Activated CD8-positive, alpha-beta memory T cell treated with anti-CD3 and anti-CD28 coated beads, Interleukin-2, amount 50 U/mL, for 1 hour (primary cell): Measurements from ENCODE around the gene HNRNPR.
"Not testable (repeated sequence)": the region's sequence is repeated elsewhere in the genome, so short reads cannot be mapped to it uniquely, and the experiment has no call there.

ENCODE experiments used
- DNase-seq: peaks from one replicate; pipeline ENCODE4 v3.0.0-alpha.2; 2020; ENCODE audit errors: extremely low read depth

Gene HNRNPR

GRCh38 chr1:23344111-23344986, at the start of gene HNRNPR:
TSS of gene HNRNPR (minus strand) at chr1:23344284. CDS start at chr1:23341008, 3,276 bp downstream.
- peak; percentile 95 for DNase-seq

DNA sequence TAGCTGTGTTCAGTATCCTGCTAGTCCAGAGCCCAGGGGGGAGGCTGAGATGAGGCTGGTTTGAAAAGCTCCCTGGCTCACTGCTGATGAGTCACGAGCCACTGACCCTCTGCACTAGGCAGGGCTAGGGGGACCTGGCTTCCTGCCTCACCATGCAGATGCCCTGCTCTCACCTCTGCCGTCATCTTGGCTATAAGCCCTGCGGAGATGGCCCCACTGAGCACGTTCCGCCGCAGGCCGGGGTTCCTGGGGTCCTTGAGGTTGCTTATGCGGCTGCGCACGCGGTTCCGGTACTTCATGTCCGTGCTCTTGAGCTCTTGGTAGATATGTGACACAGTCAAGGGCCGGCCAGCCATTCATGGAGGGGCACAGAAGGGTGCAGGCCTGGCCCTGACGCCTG, 49.6 kb upstream of the HNRNPR start:
- DNase-seq, result no peak

- no peak for DNase-seq
These were observed 48.2 kb upstream of the HNRNPR start for GRCh38 chr1:23392125-23392855.

- no peak for DNase-seq
These were observed 45.8 kb upstream of the HNRNPR start for GRCh38 chr1:23389837-23390321.

DNA sequence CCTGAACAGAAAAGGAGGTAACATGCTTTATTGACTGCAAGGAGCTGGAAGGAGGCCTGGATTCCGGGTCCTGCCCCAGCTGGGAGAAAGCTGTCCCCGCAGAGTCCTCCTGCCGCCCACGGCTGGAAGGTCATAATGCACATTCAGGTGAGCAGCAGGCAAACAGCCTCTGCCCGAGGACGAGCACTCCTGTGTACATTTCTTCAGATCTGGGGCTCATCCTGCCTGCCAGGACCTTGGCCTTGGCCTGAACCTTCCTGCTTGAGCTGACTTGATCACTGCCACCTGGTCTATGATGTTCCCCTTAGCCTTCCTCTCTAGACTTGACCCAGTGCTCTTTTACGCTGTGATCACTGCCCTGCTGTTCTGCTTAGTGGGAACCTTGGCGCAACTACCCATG, 43.4 kb upstream of the HNRNPR start:
- no peak for DNase-seq

DNA sequence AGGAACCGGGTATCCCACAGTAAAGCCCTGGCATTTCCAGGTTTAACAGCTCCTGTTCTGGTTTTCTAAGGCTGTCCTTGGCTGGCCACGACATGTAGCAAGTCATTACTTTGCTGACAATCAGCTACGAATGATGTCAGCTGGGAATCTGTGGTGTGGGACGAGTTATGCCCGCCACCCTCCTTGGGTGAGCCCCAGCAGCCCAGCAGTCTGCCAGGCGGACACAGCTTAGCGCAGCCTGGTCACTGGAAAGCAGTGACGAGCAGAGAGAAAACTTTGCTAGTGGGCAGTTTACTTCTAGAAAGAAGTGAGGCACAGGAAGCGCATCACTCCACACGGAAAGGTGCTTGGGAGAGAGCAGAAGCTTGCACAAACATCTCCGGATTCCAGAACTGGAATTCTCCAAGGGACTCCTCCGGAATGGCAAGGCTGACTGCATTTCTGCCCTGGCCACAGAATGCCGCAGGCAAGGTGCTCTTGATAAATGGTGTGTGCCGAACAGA, 41.1 kb upstream of the HNRNPR start:
- DNase-seq, result no peak

DNA sequence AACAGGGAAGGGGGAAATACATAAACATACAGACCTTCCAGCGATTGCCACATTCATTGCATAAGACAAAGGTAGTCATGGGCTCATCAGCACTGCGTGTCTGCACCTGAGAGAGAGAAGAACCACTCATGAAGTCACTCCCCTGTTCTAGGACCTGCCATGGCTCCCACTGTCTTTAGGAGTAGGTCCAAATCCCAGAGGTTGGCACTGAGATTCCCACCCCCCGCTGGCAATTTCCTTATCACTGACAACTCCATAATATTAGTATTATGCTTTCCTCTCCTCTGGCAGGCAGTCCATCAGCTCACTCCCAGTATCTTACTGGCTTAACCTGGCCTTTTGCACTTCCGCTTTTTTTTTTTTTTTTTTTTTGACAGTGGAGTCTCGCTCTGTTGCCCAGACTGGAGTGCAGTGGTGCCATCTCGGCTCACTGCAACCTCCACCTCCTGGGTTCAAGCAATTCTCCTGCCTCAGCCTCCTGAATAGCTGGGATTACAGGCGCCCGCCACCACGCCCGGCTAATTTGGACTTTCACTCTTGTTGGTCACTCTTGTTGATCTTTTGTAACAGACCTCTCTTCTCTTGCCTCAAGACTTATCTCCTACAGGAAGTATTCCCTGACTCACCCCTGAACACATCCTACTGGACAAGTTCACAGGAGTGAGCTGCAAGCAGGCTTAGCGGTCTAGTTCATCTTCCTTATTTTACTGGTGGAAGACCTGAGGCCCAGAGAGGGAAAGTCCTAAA, 40.4 kb upstream of the HNRNPR start:
- DNase-seq, result no peak

- no peak for DNase-seq
These were observed 39.7 kb upstream of the HNRNPR start for GRCh38 chr1:23383577-23384311.

GRCh38 chr1:23381233-23381885, 37.3 kb upstream of the HNRNPR start:
- DNase-seq, result no peak

DNA sequence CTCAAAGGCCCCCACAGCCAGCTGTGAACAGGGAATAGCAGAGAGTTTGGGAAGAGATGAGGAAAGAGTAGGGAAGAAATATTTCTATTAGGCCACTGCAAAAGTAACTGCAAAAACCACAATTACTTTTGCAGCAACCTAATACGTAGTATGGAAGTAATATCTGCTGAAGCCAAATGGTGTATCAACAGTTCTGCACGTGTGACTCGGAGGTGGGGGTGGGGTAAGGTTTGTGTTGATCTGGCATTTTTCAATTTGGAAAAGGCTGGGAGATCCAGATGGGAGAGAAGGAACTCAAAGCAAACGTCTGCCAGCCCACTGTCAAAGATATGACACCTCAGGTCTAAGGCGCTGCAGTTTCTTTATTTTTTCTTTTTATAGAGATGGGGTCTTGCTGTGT, 36.6 kb upstream of the HNRNPR start:
- no peak for DNase-seq

DNA sequence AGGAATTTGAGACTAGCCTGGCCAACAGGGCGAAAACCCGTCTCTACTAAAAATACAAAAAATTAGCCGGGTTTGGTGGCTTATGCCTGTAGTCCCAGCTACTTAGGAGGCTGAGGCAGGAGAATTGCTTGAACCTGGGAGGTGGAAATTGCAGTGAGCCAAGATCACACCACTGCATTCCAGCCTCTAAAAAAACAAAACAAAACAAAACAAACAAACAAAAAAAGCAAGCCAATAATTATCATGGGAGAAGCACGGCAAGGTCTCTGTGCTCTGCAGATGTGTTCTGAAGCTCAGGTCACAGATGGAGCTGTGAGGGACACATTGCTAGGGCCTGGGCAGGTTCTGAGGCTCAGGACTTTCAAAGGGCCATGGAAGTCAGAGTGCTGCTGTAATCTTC, 36.2 kb upstream of the HNRNPR start:
- DNase-seq, result not testable (repeated sequence)

GRCh38 chr1:23376890-23377811, 33.1 kb upstream of the HNRNPR start:
- no peak for DNase-seq

DNA sequence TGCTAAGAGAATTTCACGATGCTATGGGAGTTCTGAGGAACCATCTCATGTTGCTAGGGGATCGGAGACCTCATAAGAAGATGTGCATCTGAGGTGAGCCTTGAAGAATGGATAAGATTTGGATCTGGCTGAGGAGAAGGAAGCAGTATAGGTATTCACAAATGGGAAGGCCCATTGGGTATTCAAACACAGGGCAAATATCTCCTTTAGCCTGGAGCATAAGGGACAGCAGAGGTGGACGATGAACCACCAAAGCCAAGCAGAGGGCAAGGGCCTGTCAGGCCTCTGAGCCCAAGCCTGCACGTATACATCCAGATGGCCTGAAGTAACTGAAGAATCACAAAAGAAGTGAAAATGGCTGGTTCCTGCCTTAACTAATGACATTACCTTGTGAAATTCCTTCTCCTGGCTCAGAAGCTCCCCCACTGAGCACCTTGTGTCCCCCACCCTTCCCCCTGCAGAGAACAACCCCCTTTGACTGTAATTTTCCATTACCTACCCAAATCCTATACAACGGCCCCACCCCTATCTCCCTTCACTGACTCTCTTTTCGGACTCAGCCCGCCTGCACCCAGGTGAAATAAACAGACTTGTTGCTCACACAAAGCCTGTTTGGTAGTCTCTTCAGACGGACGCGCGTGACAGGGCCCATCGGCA, 30.1 kb upstream of the HNRNPR start:
- DNase-seq, result not testable (repeated sequence)

DNA sequence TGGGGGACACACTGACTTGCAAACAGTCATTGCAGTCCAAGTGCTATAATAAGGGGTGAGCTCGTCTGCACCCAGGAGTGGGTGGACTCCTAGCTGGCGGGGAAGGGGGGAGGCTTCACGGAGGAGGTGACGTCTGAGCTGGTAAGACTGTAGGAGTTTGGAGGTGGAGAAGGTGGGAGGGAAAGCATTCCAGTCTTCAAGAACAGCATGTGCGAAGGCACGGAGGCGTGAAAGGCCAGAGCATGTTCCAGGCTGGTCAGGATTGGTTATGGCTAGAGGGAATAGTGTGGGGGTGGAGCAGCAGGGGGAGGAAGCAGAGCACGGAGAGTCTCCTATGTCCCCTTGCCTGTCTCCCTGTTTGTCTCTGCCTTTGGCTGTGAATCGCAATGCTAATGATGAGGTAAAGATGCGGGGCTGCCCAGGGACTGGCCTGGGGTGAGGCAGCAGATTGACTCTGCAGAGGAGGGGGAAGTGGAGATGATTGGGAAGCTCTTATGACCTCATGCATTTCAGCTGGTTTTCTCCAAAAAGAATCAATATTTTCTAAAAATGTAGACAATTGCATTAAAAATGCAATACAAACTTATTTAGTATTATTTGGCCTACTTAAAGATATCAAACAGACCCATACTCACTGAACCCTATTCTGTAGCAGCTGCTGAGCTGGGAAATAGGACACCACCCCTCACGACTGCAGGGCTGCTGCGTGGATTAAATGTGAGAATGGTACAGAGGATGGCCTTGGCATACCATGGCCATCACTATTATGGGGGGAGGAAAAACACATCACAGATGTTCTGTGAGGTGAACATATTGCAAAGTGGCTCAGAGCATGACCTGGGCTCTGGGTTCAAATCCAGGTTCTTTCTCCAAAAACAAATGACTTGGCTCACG, 28.1 kb upstream of the HNRNPR start:
- DNase-seq, result no peak

DNA sequence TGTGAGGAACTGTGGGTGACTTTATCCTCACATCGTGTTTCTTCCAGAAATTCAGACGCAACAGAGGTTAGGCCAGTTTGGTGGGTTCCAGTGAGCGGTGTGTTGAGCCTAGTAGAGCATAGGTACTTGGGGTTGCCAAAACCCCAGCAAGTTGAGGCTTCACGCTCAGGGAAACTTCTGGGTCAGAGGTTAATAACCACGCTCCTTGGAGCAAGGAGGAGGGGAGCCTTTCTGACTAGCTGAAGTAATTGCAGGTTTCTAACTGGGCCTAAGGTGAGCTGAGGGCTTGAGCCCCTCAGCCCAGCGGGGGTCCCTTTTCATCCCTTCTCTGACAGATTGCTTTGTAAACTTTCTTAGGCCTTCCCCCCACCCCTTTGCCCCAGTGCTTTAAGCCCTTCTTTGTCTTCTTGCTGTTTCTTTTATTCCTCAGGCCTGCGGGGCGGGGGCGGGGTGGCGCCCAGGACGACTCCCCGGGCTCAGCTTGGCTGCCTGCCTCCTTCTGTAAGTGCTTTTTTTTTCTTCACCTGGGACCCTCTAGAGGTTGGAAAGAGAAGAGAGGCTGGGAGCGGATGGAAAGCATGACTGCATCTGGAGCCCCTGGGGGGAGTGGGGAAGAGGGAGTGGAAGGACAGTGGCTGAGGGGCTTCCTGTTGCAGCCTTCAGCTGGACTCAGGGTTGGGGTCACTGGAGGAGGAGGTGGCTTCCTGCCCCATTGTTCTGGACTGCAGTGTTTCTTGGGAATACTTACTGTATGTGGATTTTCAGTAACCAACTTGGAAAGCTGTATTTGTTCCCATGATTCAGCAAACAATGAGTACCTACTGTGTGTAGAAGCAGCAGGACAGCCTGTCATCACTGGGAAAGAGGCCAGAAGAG, 26.9 kb upstream of the HNRNPR start:
- no peak for DNase-seq

- no peak for DNase-seq
These were observed 26.2 kb upstream of the HNRNPR start for GRCh38 chr1:23370330-23370708.
